ENCODE data around the gene KCP.
A peak's percentile ranks its signal among the peaks of the same experiment; 100 is the strongest.
"Not testable (repeated sequence)": the region's sequence is repeated elsewhere in the genome, so short reads cannot be mapped to it uniquely, and the experiment has no call there.

Gene KCP

GRCh38 chr7:128914566-128915151 lies 4.2 kb upstream of the KCP start:
- H3K36me3 ChIP-seq (ENCODE audit: control insufficient read depth in 5 of 5, insufficient read depth in 5 of 5, low read length in 5 of 5): no peaks in the 10 kb centered on the region
- peaks cover 0 to 34% (median 24%) of the 10 kb centered on the region in 5 donors for H3K4me1 ChIP-seq (ENCODE audit: control insufficient read depth in 5 of 5, insufficient read depth in 5 of 5, low read length in 5 of 5)
- no peak overlapping the region for H3K27ac ChIP-seq (ENCODE audit: low read depth, low read length)
- H3K9ac ChIP-seq (ENCODE audit: low read length in 5 of 5): no peak overlapping the region
- no peak overlapping the region for H3K4me3 ChIP-seq (ENCODE audit: low read depth in 1 of 5, low read length in 5 of 5)
- H3K9me3 ChIP-seq (ENCODE audit: control insufficient read depth in 5 of 5, low read length in 5 of 5): no peaks in the 10 kb centered on the region
- H3K27me3 ChIP-seq (ENCODE audit: control insufficient read depth in 5 of 5, insufficient read depth in 4 of 5, low read length in 5 of 5): peaks cover 11 to 43% (median 19%) of the 10 kb centered on the region in 5 donors

GRCh38 chr7:128913870-128914565 lies 3.5 kb upstream of the KCP start:
- Histone ChIP-seq H3K9ac (ENCODE audit: low read length in 5 of 5) (no peak overlapping the region), H3K27ac (ENCODE audit: low read depth, low read length) (no peak overlapping the region), H3K9me3 (ENCODE audit: control insufficient read depth in 5 of 5, low read length in 5 of 5) (no peaks in the 10 kb centered on the region), H3K27me3 (ENCODE audit: control insufficient read depth in 5 of 5, insufficient read depth in 4 of 5, low read length in 5 of 5) (peaks cover 11 to 47% (median 20%) of the 10 kb centered on the region in 5 donors), H3K36me3 (ENCODE audit: control insufficient read depth in 5 of 5, insufficient read depth in 5 of 5, low read length in 5 of 5) (no peaks in the 10 kb centered on the region), H3K4me1 (ENCODE audit: control insufficient read depth in 5 of 5, insufficient read depth in 5 of 5, low read length in 5 of 5) (peaks cover 1 to 36% (median 26%) of the 10 kb centered on the region in 5 donors), H3K4me3 (ENCODE audit: low read depth in 1 of 5, low read length in 5 of 5) (no peak overlapping the region)

GRCh38 chr7:128912709-128913495 lies 2.4 kb upstream of the KCP start:
- peaks cover 1 to 36% (median 26%) of the 10 kb centered on the region in 5 donors for H3K4me1 ChIP-seq (ENCODE audit: control insufficient read depth in 5 of 5, insufficient read depth in 5 of 5, low read length in 5 of 5)
- H3K36me3 ChIP-seq (ENCODE audit: control insufficient read depth in 5 of 5, insufficient read depth in 5 of 5, low read length in 5 of 5); H3K9me3 ChIP-seq (ENCODE audit: control insufficient read depth in 5 of 5, low read length in 5 of 5); H3K27ac ChIP-seq (ENCODE audit: low read depth, low read length); H3K4me3 ChIP-seq (ENCODE audit: low read depth in 1 of 5, low read length in 5 of 5); H3K9ac ChIP-seq (ENCODE audit: low read length in 5 of 5): not testable (repeated sequence)
- peaks cover 11 to 41% (median 20%) of the 10 kb centered on the region in 5 donors for H3K27me3 ChIP-seq (ENCODE audit: control insufficient read depth in 5 of 5, insufficient read depth in 4 of 5, low read length in 5 of 5)

- H3K36me3 ChIP-seq (ENCODE audit: control insufficient read depth in 5 of 5, insufficient read depth in 5 of 5, low read length in 5 of 5): no peaks in the 10 kb centered on the region
- H3K27ac ChIP-seq (ENCODE audit: low read depth, low read length): no peak overlapping the region
- H3K4me1 ChIP-seq (ENCODE audit: control insufficient read depth in 5 of 5, insufficient read depth in 5 of 5, low read length in 5 of 5): peaks cover 1 to 36% (median 26%) of the 10 kb centered on the region in 5 donors
- peaks cover 11 to 41% (median 20%) of the 10 kb centered on the region in 5 donors for H3K27me3 ChIP-seq (ENCODE audit: control insufficient read depth in 5 of 5, insufficient read depth in 4 of 5, low read length in 5 of 5)
- no peak overlapping the region for H3K4me3 ChIP-seq (ENCODE audit: low read depth in 1 of 5, low read length in 5 of 5)
- H3K9ac ChIP-seq (ENCODE audit: low read length in 5 of 5): no peak overlapping the region
- no peaks in the 10 kb centered on the region for H3K9me3 ChIP-seq (ENCODE audit: control insufficient read depth in 5 of 5, low read length in 5 of 5)
These were observed 1.8 kb upstream of the KCP start for GRCh38 chr7:128912281-128912680.

- peak overlapping the region in 1 of 5 donors; percentile 42 for H3K4me3 ChIP-seq (ENCODE audit: low read depth in 1 of 5, low read length in 5 of 5)
- H3K9me3 ChIP-seq (ENCODE audit: control insufficient read depth in 5 of 5, low read length in 5 of 5): no peaks in the 10 kb centered on the region
- H3K27me3 ChIP-seq (ENCODE audit: control insufficient read depth in 5 of 5, insufficient read depth in 4 of 5, low read length in 5 of 5): peaks cover 11 to 41% (median 19%) of the 10 kb centered on the region in 5 donors
- peaks cover 0 to 4% (median 0%) of the 10 kb centered on the region in 5 donors for H3K36me3 ChIP-seq (ENCODE audit: control insufficient read depth in 5 of 5, insufficient read depth in 5 of 5, low read length in 5 of 5)
- H3K9ac ChIP-seq (ENCODE audit: low read length in 5 of 5): peak overlapping the region in 1 of 5 donors; percentile 46
- peaks cover 1 to 36% (median 26%) of the 10 kb centered on the region in 5 donors for H3K4me1 ChIP-seq (ENCODE audit: control insufficient read depth in 5 of 5, insufficient read depth in 5 of 5, low read length in 5 of 5)
- peak overlapping the region; percentile 23 for H3K27ac ChIP-seq (ENCODE audit: low read depth, low read length)
These were observed 1.0 kb upstream of the KCP start for GRCh38 chr7:128911423-128912031.

GRCh38 chr7:128909625-128910568 lies 612 bp downstream of the KCP start:
- Histone ChIP-seq H3K9me3 (ENCODE audit: control insufficient read depth in 5 of 5, low read length in 5 of 5) (no peaks in the 10 kb centered on the region), H3K27ac (ENCODE audit: low read depth, low read length) (no peak overlapping the region), H3K9ac (ENCODE audit: low read length in 5 of 5) (peak overlapping the region in 4 of 5 donors; percentile 16 to 35 (median 27)), H3K4me3 (ENCODE audit: low read depth in 1 of 5, low read length in 5 of 5) (peak overlapping the region; percentile 45 to 61 (median 59)), H3K36me3 (ENCODE audit: control insufficient read depth in 5 of 5, insufficient read depth in 5 of 5, low read length in 5 of 5) (peaks cover 0 to 4% (median 0%) of the 10 kb centered on the region in 5 donors), H3K4me1 (ENCODE audit: control insufficient read depth in 5 of 5, insufficient read depth in 5 of 5, low read length in 5 of 5) (peaks cover 1 to 33% (median 22%) of the 10 kb centered on the region in 5 donors), H3K27me3 (ENCODE audit: control insufficient read depth in 5 of 5, insufficient read depth in 4 of 5, low read length in 5 of 5) (peaks cover 7 to 31% (median 17%) of the 10 kb centered on the region in 5 donors)

GRCh38 chr7:128908750-128909624 lies 1.5 kb downstream of the KCP start:
- Histone ChIP-seq H3K27me3 (ENCODE audit: control insufficient read depth in 5 of 5, insufficient read depth in 4 of 5, low read length in 5 of 5) (peaks cover 2 to 22% (median 8%) of the 10 kb centered on the region in 5 donors), H3K4me1 (ENCODE audit: control insufficient read depth in 5 of 5, insufficient read depth in 5 of 5, low read length in 5 of 5) (peaks cover 1 to 33% (median 22%) of the 10 kb centered on the region in 5 donors), H3K4me3 (ENCODE audit: low read depth in 1 of 5, low read length in 5 of 5) (peak overlapping the region in 1 of 5 donors; percentile 59), H3K9ac (ENCODE audit: low read length in 5 of 5) (peak overlapping the region in 1 of 5 donors; percentile 32), H3K36me3 (ENCODE audit: control insufficient read depth in 5 of 5, insufficient read depth in 5 of 5, low read length in 5 of 5) (peaks cover 0 to 4% (median 0%) of the 10 kb centered on the region in 5 donors), H3K27ac (ENCODE audit: low read depth, low read length) (no peak overlapping the region), H3K9me3 (ENCODE audit: control insufficient read depth in 5 of 5, low read length in 5 of 5) (no peaks in the 10 kb centered on the region)

GRCh38 chr7:128906766-128907559 lies 3.5 kb downstream of the KCP start:
- no peak overlapping the region for H3K4me3 ChIP-seq (ENCODE audit: low read depth in 1 of 5, low read length in 5 of 5)
- peaks cover 0 to 4% (median 0%) of the 10 kb centered on the region in 5 donors for H3K36me3 ChIP-seq (ENCODE audit: control insufficient read depth in 5 of 5, insufficient read depth in 5 of 5, low read length in 5 of 5)
- no peaks in the 10 kb centered on the region for H3K9me3 ChIP-seq (ENCODE audit: control insufficient read depth in 5 of 5, low read length in 5 of 5)
- peaks cover 0 to 21% (median 7%) of the 10 kb centered on the region in 5 donors for H3K27me3 ChIP-seq (ENCODE audit: control insufficient read depth in 5 of 5, insufficient read depth in 4 of 5, low read length in 5 of 5)
- peaks cover 1 to 29% (median 22%) of the 10 kb centered on the region in 5 donors for H3K4me1 ChIP-seq (ENCODE audit: control insufficient read depth in 5 of 5, insufficient read depth in 5 of 5, low read length in 5 of 5)
- no peak overlapping the region for H3K9ac ChIP-seq (ENCODE audit: low read length in 5 of 5)
- H3K27ac ChIP-seq (ENCODE audit: low read depth, low read length): no peak overlapping the region

Data from subcutaneous abdominal adipose tissue (tissue), 5 donors.